GM18909 (cell line): ENCODE data around the gene TBC1D22A.

Source experiments
- ATAC-seq: cut with Tn5 transposase; IDR thresholded peaks from one replicate; pipeline ENCODE4 v1.9.1; 2021; ENCODE audit warnings: mild to moderate bottlenecking; ENCODE audit not compliant: unreplicated experiment, poor library complexity

Gene TBC1D22A

DNA sequence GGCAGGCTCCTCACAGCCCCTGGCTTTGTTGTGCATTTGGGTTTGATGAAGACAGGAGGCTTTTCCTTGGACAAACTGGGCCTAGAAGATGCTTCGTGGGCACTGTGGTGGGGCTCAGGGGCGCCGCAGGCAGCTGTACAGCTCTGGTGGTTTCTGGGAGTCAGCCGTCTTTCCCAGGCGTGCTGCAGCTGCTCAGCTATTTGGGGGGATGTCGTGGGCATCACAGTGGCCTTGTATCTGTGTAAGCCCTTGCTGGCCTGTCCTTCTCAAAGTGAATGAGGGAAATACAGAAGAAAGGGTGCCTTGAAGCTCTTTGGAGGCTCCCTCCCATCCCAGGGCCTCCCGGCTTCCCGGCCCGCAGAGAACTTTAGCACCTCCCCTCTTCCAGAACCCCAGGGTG, 89.5 kb downstream of the TBC1D22A start:
- no peak for ATAC-seq

DNA sequence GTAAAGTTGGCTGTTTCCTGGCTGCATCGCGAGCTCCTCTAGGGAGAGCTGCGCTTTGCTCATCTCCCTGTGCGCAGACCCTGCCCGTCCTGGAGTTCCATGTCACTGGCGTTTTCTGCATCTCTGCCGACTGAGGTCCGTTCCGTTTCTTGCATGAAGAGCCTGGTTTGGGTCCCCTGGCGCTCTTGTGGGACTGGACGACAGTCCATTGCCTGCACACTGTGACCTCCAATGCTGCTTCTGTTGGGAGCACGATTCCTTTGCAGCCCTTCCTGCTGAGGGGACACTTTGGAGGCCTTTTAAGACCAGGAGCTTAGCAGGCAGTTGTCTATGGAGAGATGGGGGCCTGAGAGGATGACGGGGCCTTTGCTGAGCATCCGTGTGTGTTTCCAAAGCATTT, 90.3 kb downstream of the TBC1D22A start:
- ATAC-seq: no peak

DNA sequence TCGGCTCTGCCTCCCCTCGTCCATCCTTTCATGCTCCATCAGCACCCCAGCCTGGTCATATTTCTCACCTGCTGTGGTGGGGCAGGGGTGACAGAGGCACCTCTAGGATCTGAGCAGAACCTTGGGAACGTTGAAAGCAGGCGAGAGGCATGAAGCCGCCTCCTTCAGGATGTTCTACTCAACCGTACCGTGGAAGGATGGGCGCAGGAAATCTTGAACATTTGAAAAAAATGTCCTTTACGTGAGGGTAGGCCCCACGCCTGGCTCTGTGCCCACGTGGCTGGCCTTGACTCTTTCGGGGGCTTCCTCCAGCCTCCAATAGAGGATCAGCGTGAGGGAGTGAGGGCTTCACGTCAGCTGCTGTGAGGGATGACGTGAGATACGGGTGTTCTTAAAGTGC, 90.7 kb downstream of the TBC1D22A start:
- no peak for ATAC-seq

DNA sequence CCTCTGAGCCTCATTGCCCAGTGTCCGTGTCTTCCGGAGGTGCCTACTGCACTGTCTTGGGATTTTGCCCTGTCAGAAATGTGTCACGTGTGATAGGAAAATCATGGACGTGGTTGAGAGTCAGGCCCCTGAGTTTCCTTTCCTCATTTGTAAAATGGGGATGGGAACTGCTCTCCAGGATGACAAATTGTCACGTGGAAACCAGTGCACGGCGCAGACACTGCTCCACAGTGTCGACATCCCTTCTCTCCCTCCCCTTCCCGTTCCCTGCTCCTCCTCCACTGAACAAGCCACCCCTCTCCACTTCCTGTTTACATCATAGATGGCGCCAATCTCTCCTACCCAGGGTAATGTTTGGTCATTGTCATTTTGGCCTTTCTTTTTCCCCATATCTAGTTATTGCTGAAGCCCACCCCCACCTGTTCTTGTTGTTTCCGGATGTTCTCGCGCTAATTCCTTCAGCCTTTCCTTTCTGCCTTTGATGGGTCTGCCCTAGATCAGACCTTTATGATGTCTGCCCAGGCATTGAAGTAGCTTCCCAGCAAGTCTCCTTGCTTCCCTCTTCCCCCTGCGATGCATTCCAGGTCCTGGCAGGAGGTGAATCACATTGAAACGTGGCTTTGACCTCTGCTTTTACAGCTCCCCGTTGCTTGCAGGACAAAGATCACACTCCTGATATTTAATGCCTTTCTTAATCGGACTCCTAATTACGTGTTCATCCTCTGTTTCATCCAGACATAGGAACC, 91.8 kb downstream of the TBC1D22A start:
- ATAC-seq: no peak

DNA sequence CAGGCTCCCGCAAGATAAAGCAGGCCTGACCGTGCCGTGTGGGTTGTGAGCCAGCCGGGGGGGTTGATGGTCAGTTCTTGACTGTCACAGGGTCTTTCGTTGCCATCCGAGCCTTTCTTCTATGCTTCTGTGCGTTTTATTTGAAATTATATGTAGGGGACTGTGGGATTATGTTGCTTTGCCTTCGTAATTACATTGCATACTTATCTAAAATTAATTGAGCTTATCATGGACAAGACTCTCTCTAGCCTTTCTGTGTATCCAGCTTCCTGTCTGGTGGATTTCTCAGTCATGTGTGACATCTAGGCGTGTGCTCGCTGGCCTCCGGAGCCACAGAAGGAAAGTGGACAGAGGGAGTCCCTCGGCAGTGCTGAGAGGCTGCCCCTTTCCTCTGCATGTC, 93.2 kb downstream of the TBC1D22A start:
- ATAC-seq: no peak

DNA sequence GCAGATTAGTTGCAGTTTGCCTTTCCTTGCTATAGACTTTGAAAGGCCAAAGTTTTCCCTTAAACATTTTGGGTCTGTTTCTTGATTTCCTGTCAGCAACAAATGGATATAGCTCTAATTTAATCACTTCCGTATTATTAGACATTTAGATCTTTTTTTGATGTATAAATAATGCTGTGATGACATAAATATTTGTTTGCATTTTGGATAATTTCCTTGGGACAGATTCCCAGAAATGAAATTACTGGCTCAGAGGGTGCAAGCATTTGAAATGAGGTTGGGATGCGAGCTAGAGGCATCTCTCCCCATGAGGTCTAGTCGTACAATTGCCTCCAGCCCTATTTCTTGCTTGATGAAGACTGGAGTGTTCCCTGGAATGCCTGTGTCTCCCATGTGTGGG, 94.2 kb downstream of the TBC1D22A start:
- no peak for ATAC-seq

DNA sequence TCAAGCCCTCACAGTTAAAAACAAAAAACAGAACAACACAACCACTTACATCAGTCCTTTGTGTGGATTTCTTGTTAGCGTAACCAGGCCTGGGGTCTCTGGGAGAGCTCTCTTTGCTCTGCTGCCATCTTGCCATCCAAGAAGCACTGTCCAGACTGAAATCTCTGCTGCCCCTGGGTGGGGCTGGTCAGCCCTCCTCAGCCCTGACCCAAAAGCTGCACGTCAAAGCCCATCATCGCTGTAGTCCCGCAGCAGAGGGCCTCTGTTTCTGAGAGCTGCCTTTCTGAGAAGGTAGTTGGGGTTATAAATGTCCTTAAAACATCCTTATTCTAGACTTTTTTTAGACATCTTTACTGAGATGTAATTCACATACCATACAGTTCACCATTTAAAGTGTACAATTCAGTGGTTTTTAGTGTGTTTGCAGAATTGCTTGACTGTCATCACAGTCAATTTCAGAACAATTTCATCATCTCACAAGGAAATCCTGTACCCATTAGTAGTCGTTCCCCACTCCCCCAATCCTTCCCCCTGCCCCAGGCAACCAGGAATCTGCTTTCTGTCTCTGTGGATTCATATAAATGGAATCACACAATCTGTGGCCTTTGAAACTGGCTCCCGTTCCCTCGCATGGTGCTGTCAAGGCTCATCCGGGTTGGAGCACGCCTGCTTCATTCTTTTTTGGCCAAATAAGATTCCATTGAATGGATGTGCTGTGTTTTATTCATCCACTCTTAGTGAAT, 94.9 kb downstream of the TBC1D22A start:
- no peak for ATAC-seq

DNA sequence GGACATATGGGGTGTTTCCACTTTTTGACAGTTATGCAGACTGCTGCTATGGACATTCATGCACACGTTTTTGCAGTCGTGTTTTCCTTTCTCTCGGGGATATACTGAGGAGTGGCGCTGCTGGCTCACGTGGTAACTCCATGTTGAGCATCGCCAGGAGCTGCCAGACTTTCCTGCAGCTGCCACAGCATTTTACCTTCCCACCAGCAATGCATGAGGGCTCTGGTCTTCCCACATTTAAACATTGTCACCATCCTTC, 95.4 kb downstream of the TBC1D22A start:
- no peak for ATAC-seq

DNA sequence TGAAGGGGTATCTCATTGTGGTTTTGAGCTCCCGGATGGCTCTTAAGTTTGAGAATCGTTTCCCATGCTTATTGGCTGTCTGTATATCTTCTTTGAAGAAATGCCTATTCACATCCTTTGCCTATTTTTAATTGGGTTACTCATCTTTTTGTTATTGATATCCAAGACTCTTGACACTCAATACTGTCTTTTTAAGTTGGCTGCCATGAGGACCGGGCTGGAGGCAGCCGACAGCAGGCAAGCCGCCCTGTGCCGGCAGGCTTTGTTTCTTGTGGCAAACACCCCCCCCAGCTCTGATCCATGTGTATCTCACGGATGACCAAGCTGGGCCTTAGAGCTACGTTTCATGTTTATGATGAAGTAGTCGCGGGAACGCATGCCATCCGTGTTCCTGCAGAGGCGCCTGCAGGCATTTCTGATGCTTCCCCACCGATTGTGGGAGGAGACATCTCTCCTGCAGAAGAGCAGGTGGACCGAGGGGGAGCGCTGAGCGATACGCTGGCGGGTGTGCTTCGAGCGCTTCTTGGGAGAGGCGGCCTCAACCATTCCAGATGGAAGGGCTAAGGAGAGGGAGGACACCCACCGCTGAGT, 95.8 kb downstream of the TBC1D22A start:
- no peak for ATAC-seq

DNA sequence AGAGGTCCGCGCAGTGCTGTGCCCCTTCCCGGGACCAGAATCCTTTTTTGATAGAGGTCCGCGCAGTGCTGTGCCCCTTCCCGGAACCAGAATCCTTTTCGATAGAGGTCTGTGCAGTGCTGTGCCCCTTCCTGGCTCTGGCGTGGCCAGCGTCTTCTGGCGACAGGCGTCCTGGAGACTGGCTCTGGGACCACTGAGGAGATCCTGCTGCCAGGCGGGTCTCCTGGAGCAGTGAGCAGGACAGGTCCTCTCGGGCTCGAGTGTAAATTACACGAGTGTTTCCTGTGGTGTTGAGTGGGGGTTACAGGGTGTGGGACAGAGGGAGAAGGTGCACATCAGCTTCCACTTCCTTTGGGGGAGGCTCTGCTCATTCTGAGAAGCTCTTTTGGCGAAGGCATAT, 98.1 kb downstream of the TBC1D22A start:
- no peak for ATAC-seq

DNA sequence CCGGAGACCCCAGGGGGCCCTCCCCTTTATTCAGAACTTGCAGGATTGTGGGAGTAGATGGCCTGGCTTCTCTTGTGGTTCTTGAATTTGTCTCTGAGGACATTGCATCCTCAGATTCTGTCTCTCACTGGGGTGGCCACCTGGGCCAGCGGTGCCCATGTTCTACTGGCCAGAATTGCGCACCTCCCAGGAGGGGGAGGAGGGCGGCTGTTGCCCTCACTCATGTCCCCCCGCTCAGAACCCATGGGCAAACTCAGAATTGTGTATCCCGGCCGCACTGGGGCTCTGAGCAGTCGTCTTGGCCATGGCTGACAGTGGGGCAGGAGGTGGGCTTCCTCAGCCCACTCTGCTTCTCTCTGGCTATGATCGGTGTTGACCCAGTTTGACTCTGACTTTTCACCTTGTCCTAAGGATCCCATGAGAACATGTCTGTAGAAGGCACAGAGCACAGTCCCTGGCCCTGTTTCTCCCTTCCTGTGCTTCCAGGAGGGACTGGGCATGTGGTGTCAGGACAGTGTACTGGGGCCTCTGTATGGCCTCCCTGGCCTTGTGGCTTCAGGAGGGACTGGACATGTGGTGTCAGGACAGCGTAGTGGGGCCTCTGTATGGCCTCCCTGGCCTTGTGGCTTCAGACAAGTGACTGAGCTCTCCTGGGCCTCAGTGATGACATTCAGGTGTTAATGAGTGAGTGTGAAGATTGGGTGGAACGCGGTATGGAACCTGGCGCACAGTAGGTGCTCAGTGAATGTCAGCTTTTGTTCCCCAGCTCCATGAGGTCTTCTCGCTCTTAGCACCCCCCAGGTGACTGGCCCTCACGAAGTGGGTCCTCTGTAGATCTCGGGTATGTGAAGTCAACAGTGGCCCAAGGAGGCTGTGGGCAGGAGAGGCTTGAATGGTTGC, 99.3 kb downstream of the TBC1D22A start:
- no peak for ATAC-seq

DNA sequence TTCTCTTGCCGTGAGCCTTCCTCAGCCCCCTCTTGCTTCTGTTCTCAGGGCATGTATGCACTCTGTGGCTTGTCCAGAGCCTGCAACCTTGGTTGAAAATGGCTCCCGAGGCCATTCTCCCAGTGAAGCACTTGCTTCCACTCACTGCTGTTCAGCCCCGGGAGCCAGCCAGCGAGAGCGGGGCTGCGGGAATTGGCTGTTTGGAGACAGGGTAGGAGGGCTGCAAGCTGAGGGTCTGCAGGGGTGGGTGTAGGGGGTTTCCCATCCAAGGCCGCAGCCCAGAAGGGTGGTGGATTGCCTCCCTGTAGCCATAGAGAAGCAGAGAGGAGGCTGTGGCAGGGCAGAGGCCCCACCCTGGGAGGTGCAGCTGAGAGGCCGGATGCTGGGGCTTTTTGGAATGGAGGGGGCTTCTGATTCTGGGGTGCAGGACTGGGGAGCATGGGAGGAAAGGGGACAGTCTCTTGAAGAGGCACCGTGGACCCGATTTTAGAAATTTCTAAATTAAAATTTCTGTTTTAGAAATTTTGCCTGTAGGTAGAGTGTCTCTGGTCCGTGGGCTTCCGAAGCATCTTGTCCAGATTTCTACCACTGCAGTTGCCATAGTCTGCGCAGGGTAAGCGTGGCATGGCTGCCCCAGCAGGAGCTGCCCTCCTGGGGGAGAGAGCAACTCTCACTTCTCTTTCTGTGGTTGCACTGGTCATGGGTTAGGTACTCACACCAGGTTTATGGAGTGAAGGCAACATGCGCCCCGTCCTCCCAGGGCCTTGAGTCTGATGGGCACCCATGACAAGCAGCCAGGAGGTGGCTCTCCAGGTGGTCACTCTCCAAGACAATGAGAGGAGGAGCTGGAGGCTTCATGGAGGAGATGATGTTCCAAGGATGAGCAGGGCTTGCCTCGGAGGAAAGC, 100.2 kb downstream of the TBC1D22A start:
- ATAC-seq: no peak

DNA sequence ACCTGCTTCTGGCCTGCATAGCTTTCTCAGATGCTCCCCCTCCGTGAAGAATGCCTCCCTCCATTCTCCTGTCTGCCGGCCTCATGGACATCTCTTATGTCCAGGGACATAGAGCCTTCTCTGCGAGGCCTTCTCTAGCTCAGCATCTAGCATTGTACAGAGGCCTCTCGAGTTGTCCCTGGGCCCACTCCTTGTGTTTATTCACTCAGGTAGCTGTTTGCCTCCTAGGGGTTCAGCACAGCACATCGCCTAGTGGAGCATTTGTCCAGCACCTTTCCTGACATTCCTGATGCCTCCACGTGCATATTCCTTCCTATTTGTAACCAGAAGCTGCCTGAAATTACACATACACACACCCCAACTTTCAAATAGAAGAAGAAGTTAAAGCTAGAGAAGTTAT, 101.3 kb downstream of the TBC1D22A start:
- no peak for ATAC-seq

DNA sequence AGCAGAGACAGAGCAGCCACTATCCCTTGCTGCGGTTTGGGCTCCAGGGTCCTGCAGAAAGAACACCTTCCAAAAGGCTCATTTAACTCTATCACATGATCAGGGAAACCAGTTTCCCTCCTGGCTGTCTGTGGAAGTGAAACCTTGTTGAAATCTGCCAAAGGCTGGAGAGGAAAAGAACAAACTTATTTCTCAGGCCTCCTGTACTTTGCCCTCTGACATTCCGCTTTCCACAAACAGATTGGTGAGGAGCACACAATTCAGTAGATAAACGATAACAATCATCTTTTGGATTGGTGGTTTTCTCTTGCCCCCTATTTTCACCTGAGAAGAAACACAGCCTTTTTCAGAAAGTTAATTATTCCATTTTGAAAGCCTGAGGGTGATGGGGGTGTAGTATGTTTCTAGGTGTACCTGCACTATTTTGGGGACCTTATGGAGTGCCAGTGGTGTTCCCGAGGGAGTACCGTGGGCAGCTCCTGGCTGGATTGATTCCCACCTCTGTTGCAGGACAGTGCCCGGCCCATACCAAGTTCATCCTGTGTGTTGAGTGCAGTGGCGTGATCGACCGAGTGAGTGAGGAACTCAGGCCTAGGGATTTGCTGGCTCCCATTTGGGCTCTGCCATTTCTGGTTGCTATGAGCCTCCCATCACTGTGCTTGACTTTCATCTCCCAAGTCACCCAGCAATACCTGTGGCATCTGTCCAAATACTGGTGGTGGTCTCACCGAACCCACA, 102.0 kb downstream of the TBC1D22A start:
- ATAC-seq: no peak

DNA sequence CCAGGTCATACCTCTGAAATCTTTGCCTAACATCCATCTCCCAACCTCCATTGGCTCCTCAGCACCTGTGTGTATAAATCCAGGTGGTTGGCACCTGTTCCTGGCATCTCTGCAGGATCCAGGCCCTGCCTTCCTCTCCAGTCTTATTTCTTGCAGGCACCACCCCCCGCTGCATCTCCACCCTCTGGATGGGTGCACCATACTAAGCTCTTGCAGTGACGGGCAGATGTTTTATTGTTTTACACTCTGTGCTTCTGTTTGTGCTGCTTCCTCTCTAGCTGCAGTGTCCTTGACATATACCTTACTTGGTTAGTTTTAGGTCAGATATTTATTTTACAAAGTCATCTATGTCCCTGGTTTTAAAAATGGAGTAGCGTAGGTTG, 102.6 kb downstream of the TBC1D22A start:
- ATAC-seq: no peak

DNA sequence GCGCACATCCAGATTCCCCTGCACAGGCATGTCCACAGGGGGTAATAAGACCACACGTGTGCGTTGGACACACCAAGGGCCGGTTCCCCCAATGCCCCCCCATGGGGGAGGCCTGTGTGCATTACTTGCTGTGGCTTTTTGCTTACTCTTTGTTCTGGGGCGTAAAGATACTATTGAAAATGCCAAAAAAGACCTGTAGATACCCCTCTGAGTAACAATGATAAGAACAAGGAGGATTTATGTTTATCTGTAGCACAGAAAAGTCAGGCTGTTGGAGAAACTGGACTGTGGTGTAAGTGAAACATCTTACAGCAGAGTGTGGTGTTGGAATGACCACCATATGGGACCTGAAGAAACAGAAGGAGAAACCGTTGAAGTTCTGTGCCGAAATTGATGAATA, 103.2 kb downstream of the TBC1D22A start:
- ATAC-seq: no peak

DNA sequence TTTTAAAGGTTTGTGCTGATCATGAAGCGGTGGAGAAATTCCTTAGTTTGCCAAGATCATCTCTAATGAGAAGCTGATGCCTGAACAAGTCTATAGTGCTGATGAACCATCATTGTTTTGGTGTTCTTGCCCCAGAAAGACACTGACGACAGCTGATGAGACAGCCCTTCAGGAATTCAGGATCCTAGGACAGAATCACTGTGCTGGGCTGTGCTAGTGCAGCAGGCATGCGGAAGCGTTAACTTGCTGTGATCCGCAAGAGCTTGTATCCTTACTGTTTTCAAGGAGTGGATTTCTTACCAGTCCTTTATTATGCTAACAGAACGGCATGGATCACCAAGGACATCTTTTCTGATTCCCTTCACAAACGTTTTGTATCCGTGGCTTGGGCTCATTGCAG, 104.1 kb downstream of the TBC1D22A start:
- no peak for ATAC-seq

DNA sequence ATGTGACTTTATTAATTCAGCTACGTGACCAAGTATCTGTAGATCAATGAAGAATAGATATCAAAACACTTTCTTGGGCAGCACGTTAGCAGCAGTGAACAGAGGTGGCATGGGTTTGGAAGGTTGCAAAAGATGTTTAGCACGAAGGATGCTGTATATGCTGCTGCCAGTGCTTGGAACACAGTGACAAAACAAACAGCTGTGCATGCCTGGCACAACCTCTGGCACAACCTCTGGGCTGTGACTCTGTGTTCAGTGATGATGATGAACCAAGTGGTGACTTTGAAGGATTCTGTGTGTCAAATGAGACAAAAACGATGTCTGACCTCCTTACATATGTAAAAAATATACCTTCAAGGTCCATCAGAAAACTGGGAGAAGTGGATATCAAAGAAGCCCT, 104.7 kb downstream of the TBC1D22A start:
- no peak for ATAC-seq

DNA sequence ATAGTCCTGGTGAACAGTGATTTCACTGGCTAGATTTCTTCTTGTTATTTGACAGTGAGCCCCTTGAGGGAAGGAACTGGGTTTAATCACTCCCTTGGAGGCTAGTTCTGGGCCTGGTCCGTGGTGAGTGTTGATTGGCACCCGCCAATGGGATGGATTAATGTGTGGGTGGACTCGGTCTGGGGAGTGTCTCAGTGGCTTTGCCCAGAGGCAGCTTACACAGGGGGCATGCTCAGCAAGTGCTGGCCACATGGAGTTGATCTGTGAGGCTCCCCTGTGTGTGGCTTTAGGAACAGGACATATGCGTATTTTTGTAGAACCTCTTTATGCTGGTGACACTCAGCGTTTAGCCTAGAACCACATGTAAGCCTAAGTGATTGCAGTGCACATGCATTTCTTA, 106.9 kb downstream of the TBC1D22A start:
- no peak for ATAC-seq
